ENCODE data around the gene STXBP5L. TPM values are rescaled to one million over a fixed set of nuclear protein-coding genes. Genes with fewer than 3 reads are reported as not detected.

The STXBP5L gene
- total RNA-seq, 1 donor from 2014 or later: 0.98 TPM

- TF ChIP-seq POLR2A (IDR thresholded peaks at IDR 0.05): no peak
- H3K9me3 ChIP-seq: peaks cover 5% of the 10 kb centered on the region
- H3K27me3 ChIP-seq: no peaks in the 10 kb centered on the region
- DNase-seq (ENCODE audit: extremely low spot score in 2 of 2): no peak
- no peak overlapping the region for H3K4me3 ChIP-seq
- H3K36me3 ChIP-seq: no peaks in the 10 kb centered on the region
- H3K27ac ChIP-seq: no peak overlapping the region
- intact Hi-C loops (cut with DNase I): no loop called here
- no peaks in the 10 kb centered on the region for H3K4me1 ChIP-seq
Measured at GRCh38 chr3:120988994-120989393, 81.0 kb downstream of the STXBP5L start.

- Histone ChIP-seq H3K27ac (no peak overlapping the region), H3K27me3 (no peaks in the 10 kb centered on the region), H3K4me3 (no peak overlapping the region), H3K36me3 (no peaks in the 10 kb centered on the region), H3K9me3 (no peaks in the 10 kb centered on the region), H3K4me1 (no peaks in the 10 kb centered on the region)
- intact Hi-C loops (cut with DNase I): loop anchor here (10.0 kb wide), 1 partner anchor 46 kb away; no protein-coding TSS in a partner anchor
- no peak for DNase-seq (ENCODE audit: extremely low spot score in 2 of 2)
- TF ChIP-seq CTCF (IDR thresholded peaks at IDR 0.05) (no peak), POLR2A (IDR thresholded peaks at IDR 0.05) (no peak), POLR2AphosphoS5 (IDR thresholded peaks at IDR 0.05; ENCODE audit: insufficient read depth in 1 of 2, low read depth in 1 of 2) (no peak)
Measured at GRCh38 chr3:121018917-121019321, 110.9 kb downstream of the STXBP5L start.

DNA sequence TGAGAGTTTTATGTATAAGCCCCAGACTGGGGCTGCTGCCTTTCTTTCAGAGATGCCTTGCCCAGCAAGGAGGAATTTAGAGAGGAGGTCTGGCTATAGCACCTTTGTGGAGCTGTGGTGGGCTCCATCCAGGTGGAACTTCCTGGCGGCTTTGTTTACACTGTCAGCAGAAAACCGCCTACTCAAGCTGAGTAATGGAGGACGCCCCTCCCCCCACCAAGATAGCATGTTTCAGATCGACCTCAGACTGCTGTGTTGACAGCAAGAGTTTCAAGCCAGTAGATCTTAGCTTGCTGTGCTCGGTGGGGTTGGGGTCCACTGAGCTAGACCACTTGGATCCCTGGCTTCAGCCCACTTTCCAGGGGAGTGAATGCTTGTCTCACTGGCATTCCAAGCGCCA, 155.6 kb downstream of the STXBP5L start:
- H3K27ac ChIP-seq: no peak overlapping the region
- H3K9me3 ChIP-seq: no peaks in the 10 kb centered on the region
- TF ChIP-seq POLR2A (IDR thresholded peaks at IDR 0.05) (no peak), POLR2AphosphoS5 (IDR thresholded peaks at IDR 0.05; ENCODE audit: insufficient read depth in 1 of 2, low read depth in 1 of 2) (no peak), CTCF (IDR thresholded peaks at IDR 0.05) (no peak)
- H3K4me1 ChIP-seq: no peaks in the 10 kb centered on the region
- no peak for DNase-seq (ENCODE audit: extremely low spot score in 2 of 2)
- no peaks in the 10 kb centered on the region for H3K36me3 ChIP-seq
- H3K4me3 ChIP-seq: no peak overlapping the region
- intact Hi-C loops (cut with DNase I): loop anchor here (10.0 kb wide), 1 partner anchor 49 kb away; no protein-coding TSS in a partner anchor
- no peaks in the 10 kb centered on the region for H3K27me3 ChIP-seq

DNA sequence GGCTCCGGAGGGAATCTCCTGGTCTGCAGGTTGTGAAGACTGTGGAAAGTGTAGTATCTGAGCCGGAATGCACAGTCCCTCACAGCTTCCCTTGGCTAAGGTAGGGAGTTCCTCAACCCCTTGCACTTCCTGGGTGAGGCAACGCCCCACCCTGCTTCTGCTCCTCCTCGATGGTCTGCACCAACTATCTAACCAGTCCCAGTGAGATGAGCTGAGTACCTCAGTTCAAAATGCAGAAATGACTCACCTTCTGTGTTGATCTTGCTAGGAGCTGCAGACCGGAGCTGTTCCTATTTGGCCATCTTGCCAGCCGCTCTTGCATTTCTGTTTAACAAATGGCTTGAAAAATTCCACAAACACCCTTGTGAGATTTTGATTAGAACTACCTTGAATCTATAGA, 156.1 kb downstream of the STXBP5L start:
- TF ChIP-seq POLR2AphosphoS5 (IDR thresholded peaks at IDR 0.05; ENCODE audit: insufficient read depth in 1 of 2, low read depth in 1 of 2) (no peak), CTCF (IDR thresholded peaks at IDR 0.05) (no peak), POLR2A (IDR thresholded peaks at IDR 0.05) (no peak)
- DNase-seq (ENCODE audit: extremely low spot score in 2 of 2): no peak
- Histone ChIP-seq H3K4me1 (no peaks in the 10 kb centered on the region), H3K4me3 (no peak overlapping the region), H3K27ac (no peak overlapping the region), H3K27me3 (no peaks in the 10 kb centered on the region), H3K36me3 (no peaks in the 10 kb centered on the region), H3K9me3 (no peaks in the 10 kb centered on the region)
- intact Hi-C loops (cut with DNase I): loop anchor here (10.0 kb wide), 1 partner anchor 49 kb away; no protein-coding TSS in a partner anchor

- Histone ChIP-seq H3K27ac (no peak overlapping the region), H3K4me1 (no peaks in the 10 kb centered on the region), H3K4me3 (no peak overlapping the region), H3K27me3 (no peaks in the 10 kb centered on the region), H3K36me3 (no peaks in the 10 kb centered on the region), H3K9me3 (no peaks in the 10 kb centered on the region)
- no peak for TF ChIP-seq POLR2A (IDR thresholded peaks at IDR 0.05)
- no peak for DNase-seq (ENCODE audit: extremely low spot score in 2 of 2)
- intact Hi-C loops (cut with DNase I): no loop called here
Measured at GRCh38 chr3:121072133-121072532, 164.1 kb downstream of the STXBP5L start.

GRCh38 chr3:121073011-121073410, 165.0 kb downstream of the STXBP5L start:
- TF ChIP-seq POLR2A (IDR thresholded peaks at IDR 0.05) (no peak), POLR2AphosphoS5 (IDR thresholded peaks at IDR 0.05; ENCODE audit: insufficient read depth in 1 of 2, low read depth in 1 of 2) (no peak), CTCF (IDR thresholded peaks at IDR 0.05) (no peak)

More at GRCh38 chr3:121073011-121073410, 165.0 kb downstream of the STXBP5L start:
- Histone ChIP-seq H3K4me3 (no peak overlapping the region), H3K27ac (no peak overlapping the region), H3K9me3 (no peaks in the 10 kb centered on the region), H3K27me3 (no peaks in the 10 kb centered on the region), H3K4me1 (no peaks in the 10 kb centered on the region), H3K36me3 (no peaks in the 10 kb centered on the region)
- DNase-seq (ENCODE audit: extremely low spot score in 2 of 2): no peak
- intact Hi-C loops (cut with DNase I): no loop called here

Data from vagina (tissue), 2 donors.